GM19397 (cell line): Measurements from ENCODE around the gene HINFP.
A peak's percentile ranks its signal among the peaks of the same experiment; 100 is the strongest.
"Not testable (repeated sequence)": the region's sequence is repeated elsewhere in the genome, so short reads cannot be mapped to it uniquely, and the experiment has no call there.

ENCODE experiments used
- ATAC-seq: cut with Tn5 transposase; IDR thresholded peaks from one replicate; pipeline ENCODE4 v1.9.1; 2021; ENCODE audit warnings: mild to moderate bottlenecking, moderate library complexity; ENCODE audit not compliant: unreplicated experiment

Gene HINFP

DNA sequence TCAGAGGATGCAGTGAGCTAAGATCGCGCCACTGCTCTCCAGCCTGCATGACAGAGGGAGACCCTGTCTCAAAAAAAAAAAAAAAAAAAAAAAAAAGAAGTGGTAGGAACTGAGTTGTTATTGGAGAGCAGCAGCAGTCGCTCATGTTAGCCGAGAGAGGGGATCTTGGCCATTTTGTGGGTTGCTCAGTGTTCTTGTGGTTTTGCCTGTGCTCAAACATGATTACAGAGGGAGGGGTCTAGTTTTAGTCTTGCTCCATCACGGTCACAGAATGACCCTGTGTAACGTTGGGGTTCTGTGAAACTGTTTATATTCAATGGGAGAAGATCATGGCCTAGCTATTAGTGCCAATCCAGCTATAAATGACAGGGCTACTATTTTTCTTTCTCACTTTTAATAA is 21.7 kb upstream of the HINFP start:
- ATAC-seq, result no peak

DNA sequence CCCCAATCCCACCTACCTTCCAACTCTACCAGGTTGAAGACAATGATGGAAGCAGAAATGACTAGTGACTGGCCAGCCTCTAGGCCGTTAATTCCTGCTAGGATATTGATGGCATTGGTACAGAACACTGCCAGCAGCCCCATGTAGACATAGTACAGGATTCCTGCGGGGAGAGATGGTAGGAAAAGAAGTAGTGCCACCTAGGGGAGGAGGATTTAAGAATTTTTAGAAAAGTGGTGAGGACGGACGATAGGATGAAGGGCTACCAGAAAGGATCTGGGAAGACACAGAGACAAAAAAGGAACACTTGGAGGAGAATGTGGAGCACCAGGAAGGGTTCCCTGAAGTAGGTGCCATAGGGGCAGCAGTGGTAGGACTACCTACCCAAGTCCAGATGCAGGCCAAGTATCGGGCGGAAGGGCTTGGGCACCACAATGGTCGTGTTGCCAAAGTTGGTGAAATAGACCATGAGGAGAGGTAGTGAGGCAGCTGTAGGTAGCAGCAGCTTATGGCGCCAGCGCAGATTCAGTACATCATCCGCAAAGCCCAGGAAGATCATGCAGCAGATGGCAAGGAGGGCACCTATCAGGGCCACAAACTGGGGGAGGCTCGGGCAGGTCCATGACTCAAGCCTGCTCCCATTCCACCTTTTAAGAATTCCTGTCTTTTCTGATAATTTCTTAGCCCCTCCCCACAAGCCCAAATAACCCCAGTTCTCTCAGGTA is 21.0 kb upstream of the HINFP start:
- ATAC-seq, result no peak

DNA sequence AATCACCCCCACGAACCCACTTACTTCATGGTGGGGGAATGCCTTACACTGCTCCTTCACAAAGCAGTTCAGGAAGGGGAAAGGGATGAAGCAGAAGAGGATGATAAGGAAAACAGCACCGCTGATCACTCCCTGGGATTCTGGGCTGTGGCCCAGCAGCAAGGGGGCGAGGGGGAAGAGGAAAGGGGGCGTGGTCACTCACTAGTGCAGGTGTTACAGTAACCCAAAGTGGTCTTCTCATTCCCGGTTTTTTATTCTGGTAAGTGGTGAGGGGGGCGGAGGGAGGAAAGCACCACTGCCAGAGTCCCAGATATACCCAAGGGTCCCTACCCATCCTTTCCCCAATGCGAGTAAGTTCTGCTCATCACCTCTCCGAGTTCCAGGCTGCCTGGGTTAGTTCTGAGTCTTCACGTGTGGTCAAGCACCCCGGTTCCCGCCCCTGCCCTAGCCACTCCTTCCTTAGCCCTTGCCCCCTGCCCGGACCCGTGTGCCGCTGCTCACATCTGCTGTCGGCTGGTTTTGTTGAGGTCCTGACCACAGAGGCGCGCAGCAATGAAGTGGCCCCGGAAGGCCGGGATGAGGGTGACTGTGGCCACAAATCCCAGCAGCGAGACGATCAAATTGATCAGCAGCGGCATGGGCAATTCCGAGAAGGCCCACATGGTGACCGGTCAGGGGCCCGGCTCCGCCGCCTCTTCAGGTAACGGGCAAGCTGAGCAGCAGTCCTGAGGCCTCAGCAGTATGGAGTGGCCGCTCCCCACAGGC is 20.2 kb upstream of the HINFP start:
- ATAC-seq, result peak; percentile 9

DNA sequence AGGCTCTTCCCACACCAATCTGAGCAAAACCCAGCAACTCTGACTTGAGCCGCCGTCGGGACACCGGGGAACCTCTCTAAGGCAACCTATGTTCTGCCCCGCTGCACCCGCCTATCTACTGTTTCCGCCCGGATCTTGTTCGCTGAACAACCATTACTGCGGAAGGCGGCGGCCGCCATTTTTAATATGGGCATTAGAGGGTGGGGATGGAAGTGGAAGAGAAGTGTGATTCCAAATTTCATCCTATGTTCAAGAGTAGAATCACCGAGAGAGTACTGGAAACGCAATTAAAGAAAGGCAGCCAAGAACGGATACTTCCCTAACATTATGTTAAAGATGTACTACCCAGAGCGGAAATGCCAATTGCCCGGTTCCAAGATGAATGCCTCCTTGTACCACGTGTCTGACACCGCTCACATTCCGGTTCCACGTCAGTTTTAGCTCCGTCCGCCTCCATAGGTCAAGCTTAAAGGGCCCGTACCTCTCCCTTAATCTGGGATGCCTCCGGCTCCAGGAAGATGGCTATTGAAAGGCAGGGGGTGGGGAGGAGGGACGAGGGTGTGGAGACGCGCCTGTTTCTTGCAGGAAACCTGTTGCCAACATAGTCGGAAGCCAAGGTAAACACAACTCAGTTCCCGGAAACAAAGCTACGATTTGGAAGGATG is 19.5 kb upstream of the HINFP start, which contains the start of gene DPAGT1:
DPAGT1 (minus strand) TSS at position 95 of the 665 bp plus-strand sequence. CDS start 198 bp downstream, outside the sequence.
- ATAC-seq, result peak; percentile 80

DNA sequence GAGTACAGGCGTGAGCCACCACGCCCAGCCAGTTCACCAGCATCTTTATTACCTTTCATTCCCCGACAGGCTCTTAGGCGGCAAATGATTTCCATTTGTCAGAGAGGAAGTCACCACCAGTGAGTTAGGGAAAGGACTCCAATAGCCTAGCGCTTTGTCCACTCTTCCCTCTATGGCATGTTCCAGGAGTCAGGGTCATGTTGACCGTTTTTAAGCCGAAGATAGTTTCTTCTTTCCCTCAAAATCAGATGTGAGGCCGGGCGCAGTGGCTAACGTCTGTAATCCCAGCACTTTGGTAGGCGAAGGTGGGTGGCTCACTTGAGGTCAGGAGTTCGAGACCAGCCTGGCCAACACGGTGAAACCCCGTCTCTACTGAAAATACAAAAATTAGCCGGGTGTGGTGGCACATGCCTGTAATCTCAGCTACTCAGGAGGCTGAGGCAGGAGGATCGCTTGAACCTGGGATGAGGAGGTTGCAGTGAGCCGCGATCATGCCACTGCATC is 18.2 kb upstream of the HINFP start:
- not testable (repeated sequence) for ATAC-seq

DNA sequence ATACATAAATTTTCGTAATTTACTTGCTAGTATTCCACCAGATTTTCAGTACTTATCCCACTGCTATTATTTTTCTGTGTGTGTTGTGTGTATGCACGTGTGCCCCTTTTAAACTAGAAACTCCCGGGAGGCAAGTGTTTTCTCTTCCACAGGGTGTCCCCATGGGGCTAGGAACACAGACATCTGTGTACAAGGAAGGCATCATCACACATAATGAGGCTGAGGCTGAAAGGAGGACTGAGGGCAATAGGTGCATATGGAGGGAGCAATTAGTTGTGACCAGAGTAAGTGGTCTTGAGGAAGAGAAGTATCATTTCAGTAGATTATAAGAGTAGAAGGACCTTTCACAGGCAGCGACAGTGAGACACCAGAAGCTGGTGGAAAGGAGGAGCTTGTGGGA is 17.6 kb upstream of the HINFP start:
- ATAC-seq, result no peak

DNA sequence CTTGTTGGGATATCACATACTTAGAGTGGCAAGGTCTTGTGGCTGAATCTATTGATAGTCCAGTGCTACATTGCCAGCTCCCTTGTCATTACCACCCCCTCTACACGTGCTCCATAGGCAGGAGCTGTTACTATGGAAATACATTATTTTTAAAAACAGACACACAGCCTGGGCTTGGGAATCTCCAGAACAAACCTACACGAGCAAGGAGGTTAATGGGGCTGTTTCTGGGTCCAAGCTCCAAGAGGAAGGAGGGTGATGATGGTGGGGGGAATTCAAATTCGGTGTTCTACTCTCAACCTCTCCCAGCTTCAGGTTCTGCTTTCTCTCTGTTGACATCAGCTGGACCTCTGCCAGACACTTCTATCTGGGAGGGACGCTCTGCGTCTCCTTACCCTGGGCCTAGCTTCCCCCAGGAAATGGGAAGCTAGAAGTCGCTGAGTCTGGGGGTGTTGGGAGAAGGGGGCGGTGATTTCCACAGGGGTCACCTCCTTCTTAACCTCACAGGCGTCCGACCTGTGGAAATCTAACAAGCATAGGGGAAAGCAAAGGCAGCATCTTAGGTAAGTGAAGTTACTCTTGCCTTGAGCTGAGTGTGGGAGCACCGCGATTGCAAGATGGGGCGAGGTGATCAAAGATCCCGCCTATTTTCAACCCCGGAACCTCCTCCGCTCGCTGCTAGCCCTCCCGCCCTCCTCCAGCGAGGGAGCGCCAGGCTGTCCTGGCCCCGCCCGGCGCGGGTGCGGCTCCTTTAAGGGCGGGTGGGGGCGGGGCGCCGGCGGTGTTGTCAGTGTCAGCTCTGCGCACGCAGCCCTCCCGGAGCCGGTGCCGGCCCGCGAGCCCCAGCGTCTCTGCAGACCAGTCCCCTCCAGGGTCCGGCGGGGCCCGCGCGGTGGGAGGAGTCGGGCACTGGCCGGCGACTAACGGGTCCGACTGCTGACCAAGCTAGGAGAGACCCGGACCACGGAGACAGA is 14.5 kb upstream of the HINFP start, which contains the start of gene C2CD2L:
C2CD2L (plus strand) TSS at position 781 of the 974 bp plus-strand sequence. CDS start 398 bp downstream, outside the sequence.
- ATAC-seq, result peak; percentile 79

DNA sequence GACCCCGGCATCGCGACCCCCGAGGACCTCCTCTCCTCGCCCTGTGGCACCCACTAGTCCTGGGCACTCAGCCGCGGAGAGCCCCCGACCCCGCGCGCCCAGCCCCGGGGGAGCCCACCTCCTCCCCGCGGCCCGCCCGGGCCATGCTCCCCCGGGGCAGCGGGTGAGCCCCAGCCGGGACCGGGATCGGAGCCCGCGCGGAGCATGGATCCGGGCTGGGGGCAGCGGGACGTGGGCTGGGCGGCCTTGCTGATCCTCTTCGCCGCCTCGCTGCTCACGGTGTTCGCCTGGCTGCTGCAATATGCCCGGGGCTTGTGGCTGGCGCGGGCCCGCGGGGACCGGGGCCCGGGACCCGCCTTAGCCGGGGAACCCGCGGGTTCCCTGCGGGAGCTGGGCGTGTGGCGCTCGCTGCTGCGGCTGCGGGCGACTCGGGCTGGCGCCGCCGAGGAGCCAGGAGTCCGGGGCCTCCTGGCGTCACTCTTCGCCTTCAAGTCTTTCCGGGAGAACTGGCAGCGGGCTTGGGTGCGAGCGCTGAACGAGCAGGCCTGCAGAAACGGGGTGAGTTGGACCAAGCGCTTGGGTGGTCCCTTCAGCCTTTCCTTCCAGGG is 13.7 kb upstream of the HINFP start:
- peak; percentile 27 for ATAC-seq

DNA sequence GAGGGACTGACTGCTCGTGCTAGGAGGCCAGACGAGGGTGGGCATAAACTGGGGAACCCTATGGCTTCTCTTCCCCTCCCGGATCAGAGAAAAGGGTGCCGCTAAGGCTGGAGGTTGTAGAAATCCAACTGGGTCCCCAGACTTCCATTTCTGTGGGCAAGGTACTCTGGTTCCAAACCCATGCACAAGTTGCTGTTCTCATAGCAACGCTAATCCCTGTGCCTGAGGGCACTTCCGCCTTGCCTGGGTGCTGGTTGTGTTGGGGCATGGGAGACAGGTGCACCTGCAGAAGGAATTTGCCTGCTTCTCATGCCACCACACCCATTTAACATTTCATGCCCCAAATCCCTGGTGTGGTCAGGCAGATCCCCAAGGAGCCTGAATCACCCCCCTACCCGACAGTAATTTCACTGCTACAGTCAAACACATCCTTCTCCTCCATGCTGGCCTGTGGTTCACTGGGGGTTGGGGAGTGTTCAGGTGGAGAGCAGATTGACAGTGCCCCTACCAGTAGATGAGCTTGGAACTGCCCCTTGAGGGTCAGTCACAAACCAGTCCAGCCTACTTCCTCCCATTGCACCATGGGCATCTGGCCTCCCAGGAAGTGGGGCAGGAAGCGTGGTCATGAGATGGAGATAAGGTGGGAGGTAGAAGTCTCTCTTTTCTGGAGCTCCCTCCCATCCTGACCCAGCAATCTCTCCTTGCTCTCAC is 13.1 kb upstream of the HINFP start:
- no peak for ATAC-seq

DNA sequence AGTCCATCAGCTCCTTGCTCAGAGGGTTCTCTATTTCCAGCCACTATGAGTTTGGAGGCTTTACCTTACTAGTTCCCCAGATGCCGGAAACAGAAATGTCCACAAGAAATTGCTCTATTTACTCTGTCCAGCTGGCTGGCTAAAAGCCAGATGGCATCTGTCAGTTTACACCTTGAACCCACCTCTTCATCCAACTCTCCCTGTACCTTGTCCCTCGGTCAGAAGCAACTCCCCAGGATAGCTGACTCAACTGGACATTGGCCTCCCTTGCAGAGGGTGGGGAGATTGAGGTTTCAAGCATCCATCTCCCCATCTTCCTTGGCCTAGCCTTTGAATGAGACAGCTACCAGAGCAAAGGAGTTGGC is 12.5 kb upstream of the HINFP start:
- ATAC-seq, result no peak

DNA sequence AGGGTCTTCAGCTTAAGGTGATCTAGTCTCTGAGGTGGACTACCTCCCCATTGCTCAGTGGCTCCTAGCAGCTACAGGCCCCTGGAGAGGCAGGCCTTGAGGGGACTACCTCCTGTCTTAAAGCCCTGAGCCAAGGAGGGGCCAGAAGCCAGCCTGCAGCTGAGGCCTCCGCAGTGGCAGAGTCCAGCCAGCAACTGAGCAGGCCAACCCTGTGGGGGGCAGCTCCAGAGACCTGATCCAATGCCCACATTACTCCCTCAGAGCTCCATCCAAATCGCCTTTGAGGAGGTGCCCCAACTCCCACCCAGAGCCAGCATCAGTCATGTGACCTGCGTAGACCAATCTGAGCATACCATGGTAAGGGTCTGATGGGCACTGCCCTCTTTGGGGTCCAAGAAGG is 11.5 kb upstream of the HINFP start:
- ATAC-seq, result no peak

DNA sequence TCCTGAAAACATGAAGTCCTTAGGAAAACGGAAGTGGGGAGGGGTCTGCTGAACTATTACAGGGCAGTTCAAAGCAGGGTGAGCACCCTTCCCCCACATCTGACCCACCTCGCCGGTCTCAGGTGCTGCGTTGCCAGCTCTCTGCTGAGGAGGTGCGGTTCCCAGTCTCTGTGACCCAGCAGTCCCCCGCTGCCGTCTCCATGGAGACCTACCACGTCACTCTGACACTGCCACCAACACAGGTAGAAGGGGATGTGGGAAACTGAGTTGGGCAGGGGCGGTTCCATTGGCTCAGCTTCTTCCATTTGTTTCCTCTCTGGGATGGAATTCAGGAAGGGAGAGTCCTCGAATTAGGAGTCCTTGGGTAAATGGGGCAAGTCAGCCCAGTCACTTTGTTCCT is 10.9 kb upstream of the HINFP start:
- no peak for ATAC-seq

DNA sequence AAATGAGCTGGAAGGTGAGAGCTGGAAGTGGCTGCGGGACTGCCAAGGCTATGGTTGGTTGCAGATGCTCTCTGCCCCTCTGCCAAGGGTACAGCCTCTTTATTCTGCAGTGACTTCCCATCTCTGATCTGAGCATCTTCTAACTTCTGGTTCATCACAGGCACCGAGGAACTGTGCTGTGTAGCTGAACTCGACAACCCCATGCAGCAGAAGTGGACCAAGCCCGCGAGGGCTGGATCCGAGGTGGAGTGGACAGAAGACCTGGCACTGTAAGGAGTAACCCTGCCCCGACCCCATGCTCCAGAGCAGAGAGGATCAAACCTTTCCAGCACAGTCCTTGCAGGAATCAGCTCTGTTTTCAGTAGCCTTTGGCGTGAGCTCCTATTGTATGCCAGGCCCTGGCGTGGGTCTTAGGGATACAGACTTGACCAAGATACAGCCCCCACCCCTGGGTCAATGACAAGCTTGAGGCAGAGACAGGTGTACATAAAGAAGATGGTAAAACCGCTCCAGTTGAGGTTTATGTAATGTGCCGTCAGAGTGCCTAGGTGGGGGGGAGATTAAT is 9.9 kb upstream of the HINFP start:
- ATAC-seq, result no peak

DNA sequence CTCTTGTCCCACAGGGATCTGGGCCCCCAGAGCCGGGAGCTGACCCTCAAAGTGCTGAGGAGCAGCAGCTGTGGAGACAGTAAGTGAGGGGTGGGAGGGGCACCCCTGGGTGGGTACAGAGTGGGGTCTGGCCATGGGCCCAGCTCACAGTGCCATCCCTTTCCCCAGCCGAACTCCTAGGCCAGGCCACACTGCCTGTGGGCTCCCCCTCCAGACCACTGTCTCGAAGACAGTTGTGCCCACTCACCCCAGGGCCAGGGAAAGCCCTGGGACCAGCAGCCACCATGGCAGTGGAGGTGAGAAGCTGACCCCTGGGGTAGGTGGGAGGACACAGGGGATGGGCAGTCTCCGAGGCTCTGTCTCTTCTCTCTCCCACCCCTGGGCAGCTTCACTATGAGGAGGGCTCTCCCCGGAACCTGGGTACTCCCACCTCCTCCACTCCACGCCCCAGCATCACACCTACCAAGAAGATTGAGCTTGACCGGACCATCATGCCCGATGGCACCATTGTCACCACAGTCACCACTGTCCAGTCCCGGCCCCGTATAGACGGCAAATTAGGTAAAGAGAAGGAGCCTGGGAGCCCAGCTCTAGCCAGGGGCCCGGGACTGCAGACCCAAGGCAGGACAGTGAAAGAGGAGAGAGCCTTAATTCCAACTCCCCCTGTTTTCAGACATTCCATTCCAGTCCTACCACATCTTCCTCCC is 8.9 kb upstream of the HINFP start:
- no peak for ATAC-seq

DNA sequence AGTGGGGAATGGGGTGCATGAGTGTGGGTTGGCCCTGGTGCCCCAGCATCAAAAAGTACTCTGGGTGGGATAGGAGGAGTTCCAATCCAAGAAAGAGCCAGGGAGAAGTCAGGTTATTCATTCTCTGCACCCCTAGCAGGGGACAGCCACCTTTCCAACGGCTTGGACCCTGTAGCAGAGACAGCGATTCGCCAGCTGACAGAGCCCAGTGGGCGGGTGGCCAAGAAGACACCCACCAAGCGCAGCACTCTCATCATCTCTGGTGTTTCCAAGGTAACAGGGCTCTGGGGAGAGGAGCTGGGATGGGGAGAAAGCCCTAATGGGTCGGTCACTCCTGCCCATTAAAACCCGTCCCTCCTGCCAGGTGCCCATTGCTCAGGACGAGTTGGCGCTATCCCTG is 7.7 kb upstream of the HINFP start:
- no peak for ATAC-seq

DNA sequence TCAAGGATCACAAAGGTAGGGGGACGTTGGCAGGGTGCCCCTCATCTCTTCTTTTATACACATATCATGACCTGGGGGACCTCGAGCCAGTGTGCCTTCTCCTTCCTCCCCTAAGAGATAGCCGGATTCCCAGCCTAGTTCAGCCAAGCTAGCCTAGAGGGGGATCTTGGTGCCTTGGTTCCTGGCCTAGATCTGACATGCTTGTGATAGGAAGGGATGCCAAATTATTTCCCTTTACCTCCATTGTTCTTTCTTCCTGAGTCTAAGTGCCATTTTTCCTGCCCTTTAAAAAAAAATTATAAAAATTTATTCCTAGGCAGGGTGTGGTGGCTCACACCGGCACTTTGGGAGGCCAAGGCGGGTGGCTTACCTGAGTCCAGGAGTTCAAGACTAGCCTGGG is 7.0 kb upstream of the HINFP start:
- no peak for ATAC-seq

DNA sequence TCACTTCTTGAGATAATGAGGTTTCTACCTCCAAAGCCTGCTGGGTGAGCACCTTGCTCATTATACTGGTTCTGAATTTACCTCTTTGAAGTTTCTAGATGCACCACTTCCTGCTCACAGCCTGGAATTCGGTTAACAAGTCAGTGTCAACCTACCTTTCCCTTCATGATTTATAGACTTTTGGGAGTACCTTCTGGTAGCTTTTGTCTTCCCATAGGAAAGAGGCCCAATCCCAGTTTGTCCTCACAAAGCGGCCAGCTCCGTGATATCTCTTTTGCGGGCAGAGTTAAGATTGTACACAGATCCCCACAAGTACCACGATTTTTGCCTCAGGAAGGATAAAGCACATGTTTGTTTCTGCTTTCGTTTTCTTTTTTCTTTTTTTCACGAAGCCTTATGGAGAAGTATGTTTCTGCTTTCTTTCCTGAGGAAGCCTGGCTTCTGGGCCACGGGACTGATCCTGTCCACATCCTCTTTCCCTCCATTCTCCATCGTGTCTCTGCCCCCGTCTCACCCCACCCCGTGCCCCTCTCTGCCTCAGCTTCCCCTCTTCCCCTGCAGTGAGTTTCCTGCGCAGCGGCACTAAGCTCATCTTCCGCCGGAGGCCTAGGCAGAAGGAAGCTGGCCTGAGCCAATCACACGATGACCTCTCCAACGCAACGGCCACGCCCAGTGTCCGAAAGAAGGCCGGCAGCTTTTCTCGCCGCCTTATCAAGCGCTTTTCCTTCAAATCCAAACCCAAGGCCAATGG is 5.7 kb upstream of the HINFP start:
- no peak for ATAC-seq

DNA sequence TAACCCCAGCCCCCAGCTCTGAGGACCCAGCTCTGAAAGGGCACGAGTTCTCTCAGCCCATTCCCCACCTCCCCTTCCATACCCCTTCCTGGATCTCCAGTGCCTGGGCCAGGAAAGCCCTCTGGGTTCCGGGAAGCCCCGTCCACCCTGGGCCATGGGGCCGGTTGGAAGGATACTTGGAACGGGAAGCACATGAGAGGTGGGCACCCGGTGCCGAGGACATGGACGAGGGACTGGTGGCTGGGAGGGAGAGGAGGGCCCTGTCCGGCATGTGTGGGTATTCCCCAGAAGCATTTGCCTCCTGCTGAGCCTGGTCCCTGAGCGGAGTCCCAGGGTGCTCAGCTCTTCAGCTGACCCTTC is 5.2 kb upstream of the HINFP start:
- no peak for ATAC-seq
